ENCODE measurements around the gene EFNA1. TPM values are rescaled to one million over a fixed set of nuclear protein-coding genes. Genes with fewer than 3 reads are reported as not detected.
A peak's percentile ranks its signal among the peaks of the same experiment; 100 is the strongest.

EFNA1 gene
- polyA plus RNA-seq, 1 donor from 2014 or later: 0.50 TPM

GRCh38 chr1:155094622-155094948 is 33.1 kb upstream of the EFNA1 start:
- Histone ChIP-seq H3K9me3 (ENCODE audit: low read length) (no peaks in the 10 kb centered on the region), H3K4me2 (ENCODE audit: low read length) (no peak overlapping the region), H3K9me2 (ENCODE audit: insufficient read depth, low read length) (no peaks in the 10 kb centered on the region), H3K36me3 (ENCODE audit: insufficient read depth, low read length) (no peaks in the 10 kb centered on the region), H3K79me2 (replicated peaks; ENCODE audit: insufficient read depth, low read length) (no peaks in the 10 kb centered on the region), H4K20me1 (ENCODE audit: insufficient read depth) (no peaks in the 10 kb centered on the region), H3K4me3 (ENCODE audit: low read length) (no peak overlapping the region), H3K9ac (ENCODE audit: low read length) (no peak overlapping the region), H2AFZ (ENCODE audit: low read depth, low read length) (no peak overlapping the region), H3F3A (ENCODE audit: insufficient read depth, low read length, poor library complexity, severe bottlenecking) (no peaks in the 10 kb centered on the region), H3K27ac (ENCODE audit: low read length) (no peak overlapping the region), H3K27me3 (ENCODE audit: insufficient read depth, low read depth, low read length) (no peaks in the 10 kb centered on the region)
- peak; percentile 12 for TF ChIP-seq CTCF (IDR thresholded peaks at IDR 0.05; ENCODE audit: poor library complexity, severe bottlenecking)
- TF ChIP-seq TAF1 (IDR thresholded peaks at IDR 0.05; ENCODE audit: low read depth): no peak

GRCh38 chr1:155099331-155099730 is 28.3 kb upstream of the EFNA1 start:
- Histone ChIP-seq H3F3A (ENCODE audit: insufficient read depth, low read length, poor library complexity, severe bottlenecking) (no peaks in the 10 kb centered on the region), H3K27ac (ENCODE audit: low read length) (no peak overlapping the region), H3K9ac (ENCODE audit: low read length) (no peak overlapping the region), H3K9me3 (ENCODE audit: low read length) (no peaks in the 10 kb centered on the region), H2AFZ (ENCODE audit: low read depth, low read length) (no peak overlapping the region), H4K20me1 (ENCODE audit: insufficient read depth) (no peaks in the 10 kb centered on the region), H3K4me2 (ENCODE audit: low read length) (no peak overlapping the region), H3K4me3 (ENCODE audit: low read length) (no peak overlapping the region), H3K79me2 (replicated peaks; ENCODE audit: insufficient read depth, low read length) (no peaks in the 10 kb centered on the region), H3K9me2 (ENCODE audit: insufficient read depth, low read length) (no peaks in the 10 kb centered on the region), H3K36me3 (ENCODE audit: insufficient read depth, low read length) (no peaks in the 10 kb centered on the region), H3K27me3 (ENCODE audit: insufficient read depth, low read depth, low read length) (no peaks in the 10 kb centered on the region)
- TF ChIP-seq EZH2 (IDR thresholded peaks at IDR 0.05; ENCODE audit: borderline replicate concordance, insufficient read depth, low read length, poor library complexity, severe bottlenecking) (no peak), REST (IDR thresholded peaks at IDR 0.05; ENCODE audit: borderline replicate concordance) (no peak), SMC3 (conservative IDR thresholded peaks at IDR 0.05; ENCODE audit: poor library complexity) (no peak), MXI1 (conservative IDR thresholded peaks at IDR 0.05; ENCODE audit: poor library complexity, severe bottlenecking) (no peak), POLR2AphosphoS5 (IDR thresholded peaks at IDR 0.05) (no peak), RAD21 (conservative IDR thresholded peaks at IDR 0.05) (no peak), CTCF (IDR thresholded peaks at IDR 0.05; ENCODE audit: poor library complexity, severe bottlenecking) (no peak), EP300 (conservative IDR thresholded peaks at IDR 0.05; ENCODE audit: poor library complexity, severe bottlenecking) (no peak), TAF1 (IDR thresholded peaks at IDR 0.05; ENCODE audit: low read depth) (no peak)

Measured in neural cell (in vitro differentiated cells).